OCI-LY3 (cell line): ENCODE results near the gene CLDN24.

Source experiments
- CTCF ChIP-seq: fragments of 200-600, 300-600 bp; sonication (generic); IDR thresholded peaks from 2 replicates; pipeline ENCODE4 v1.5.1; 2014; ENCODE audit warnings: antibody characterized with exemption, low read length, low read depth
- EZH2phosphoT487 ChIP-seq: fragments of 200-600 bp; shearing (Covaris generic); IDR thresholded peaks from 2 replicates; pipeline ENCODE4 v1.6.1; 2018; ENCODE audit warnings: antibody characterized with exemption, mixed run types, low read depth

DNA sequence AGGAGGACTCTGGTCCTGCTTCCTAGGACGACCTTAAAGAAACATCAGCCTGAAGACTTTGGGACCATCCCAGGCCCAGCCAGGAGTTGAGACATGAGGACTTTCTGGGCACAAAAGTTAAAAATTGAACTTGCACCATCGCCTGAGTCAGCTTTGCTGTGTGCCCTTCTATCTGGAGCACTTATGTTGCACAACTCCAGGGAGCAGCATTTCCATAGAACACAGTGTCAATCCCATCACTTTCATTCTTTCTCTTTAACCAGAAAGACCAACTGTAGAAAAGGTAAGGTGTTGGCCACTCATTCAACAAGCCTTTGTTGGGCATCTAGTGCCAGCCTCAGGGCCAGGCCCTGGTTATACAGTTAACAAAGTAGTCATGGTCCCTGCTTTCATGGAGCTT is 8.6 kb upstream of the CLDN24 start:
- TF ChIP-seq CTCF = no peak
- no peak for TF ChIP-seq EZH2phosphoT487
